H1 (cell line): ENCODE measurements around the gene IP6K3. TPM values are rescaled to one million over a fixed set of nuclear protein-coding genes. Genes with fewer than 3 reads are reported as not detected.

Experiments
- CTCF ChIA-PET: fragments of 300-600 bp; sonication (Branson Sonifier 250); formaldehyde crosslinking; loops from one replicate; lab custom pipeline; 2021; ENCODE audit not compliant: partially characterized antibody; lab: Charles Lee
- POLR2A ChIA-PET: fragments of 300-600 bp; sonication (Branson Sonifier 250); formaldehyde crosslinking; loops from one replicate; lab custom pipeline; 2021; ENCODE audit warnings: inconsistent platforms; ENCODE audit not compliant: partially characterized antibody; lab: Charles Lee
- DNase-seq, 2 experiments: peaks; one replicate each; pipeline versions ENCODE4 v3.0.0 to v3.0.0-alpha.2; 2010 to 2022; ENCODE audit warnings: low spot score in 2 of 2, low read depth in 1 of 2, mixed read lengths in 1 of 2
- FAIRE-seq: peaks from 2 replicates; lab custom pipeline; 2011; peaks lifted over from hg19 to GRCh38; lab: Jason Lieb, UNC
- H2AFZ ChIP-seq: 2 replicates; pipeline ENCODE4 v1.8.1; 2012; ENCODE audit warnings: low read length, inconsistent platforms
- H2AK5ac ChIP-seq: 2 replicates; pipeline ENCODE4 v1.6.1; 2013; ENCODE audit warnings: low read depth, low read length
- H2BK120ac ChIP-seq: replicated peaks from 2 replicates; pipeline ENCODE3; 2013; ENCODE audit warnings: low read depth, low read length, inconsistent platforms
- H2BK12ac ChIP-seq: 2 replicates; pipeline ENCODE4 v1.6.1; 2013; ENCODE audit warnings: low read depth, low read length
- H2BK15ac ChIP-seq: 2 replicates; pipeline ENCODE4 v1.6.1; 2013; ENCODE audit warnings: low read length
- H2BK20ac ChIP-seq: 2 replicates; pipeline ENCODE4 v1.6.1; 2013; ENCODE audit warnings: low read length
- H2BK5ac ChIP-seq: 2 replicates; pipeline ENCODE4 v1.6.1; 2013; ENCODE audit warnings: low read depth, low read length
- H3K14ac ChIP-seq: 2 replicates; pipeline ENCODE4 v1.6.1; 2013; ENCODE audit warnings: inconsistent platforms; ENCODE audit not compliant: insufficient read length
- H3K18ac ChIP-seq: 2 replicates; pipeline ENCODE4 v1.6.1; 2013; ENCODE audit warnings: low read length; ENCODE audit errors: extremely low read depth
- H3K23ac ChIP-seq: 2 replicates; pipeline ENCODE4 v1.6.1; 2013; ENCODE audit warnings: inconsistent platforms; ENCODE audit not compliant: insufficient read length
- H3K23me2 ChIP-seq: 2 replicates; pipeline ENCODE4 v1.6.1; 2013; ENCODE audit warnings: low read depth, low read length
- H3K27ac ChIP-seq: 2 replicates; pipeline ENCODE4 v1.6.1; 2011; ENCODE audit warnings: low read depth, low read length, inconsistent platforms
- H3K27me3 ChIP-seq, 4 experiments: replicated peaks in 1 of 4; 1 replicate in 1 of 4; 2 replicates in 3 of 4; pipeline versions ENCODE4 v1.6.1 to v1.8.1; 2011 to 2013; ENCODE audit warnings: low read length in 3 of 4, mild to moderate bottlenecking in 3 of 4, inconsistent platforms in 2 of 4, mixed read lengths in 2 of 4, moderate library complexity in 1 of 4; ENCODE audit not compliant: control insufficient read depth in 3 of 4, insufficient read depth in 3 of 4; ENCODE audit errors: extremely low read depth in 1 of 4
- H3K36me3 ChIP-seq, 4 experiments: 2 replicates each; pipeline versions ENCODE4 v1.6.1 to v1.8.1; 2011 to 2013; ENCODE audit warnings: mild to moderate bottlenecking in 4 of 4, low read length in 3 of 4, moderate library complexity in 2 of 4, control low read depth in 1 of 4, inconsistent platforms in 1 of 4; ENCODE audit not compliant: insufficient read depth in 4 of 4, control insufficient read depth in 2 of 4
- H3K4ac ChIP-seq: replicated peaks from 2 replicates; pipeline ENCODE3; 2013; ENCODE audit warnings: low read length, low read depth, mixed read lengths, inconsistent platforms; ENCODE audit not compliant: insufficient read length
- H3K4me1 ChIP-seq, 4 experiments: replicated peaks in 1 of 4; 1 replicate in 1 of 4; 2 replicates in 3 of 4; pipeline versions ENCODE4 v1.6.1 to v1.8.1; 2011 to 2013; ENCODE audit warnings: low read length in 3 of 4, inconsistent platforms in 2 of 4, mixed read lengths in 1 of 4; ENCODE audit not compliant: insufficient read depth in 4 of 4, control insufficient read depth in 3 of 4
- H3K4me2 ChIP-seq, 2 experiments: 2 replicates each; pipeline versions ENCODE4 v1.6.1 to v1.8.1; 2011 to 2013; ENCODE audit warnings: low read depth in 2 of 2, low read length in 2 of 2, control low read depth in 1 of 2, inconsistent platforms in 1 of 2, mild to moderate bottlenecking in 1 of 2; ENCODE audit not compliant: insufficient read depth in 1 of 2
- H3K4me3 ChIP-seq, 4 experiments: fragments of 200-600, 300-600 bp in 1 of 4; sonication (generic), shearing (Covaris generic), sonication (Bioruptor Twin) in 1 of 4; 2 replicates each; pipeline versions ENCODE4 v1.5.1 to v1.8.1; 2011 to 2016; ENCODE audit warnings: low read length in 4 of 4, low read depth in 3 of 4, control low read depth in 2 of 4, inconsistent platforms in 2 of 4, mild to moderate bottlenecking in 2 of 4, mixed read lengths in 1 of 4, moderate library complexity in 1 of 4; ENCODE audit not compliant: insufficient read depth in 2 of 4; ENCODE audit errors: extremely low read depth in 1 of 4
- H3K56ac ChIP-seq: replicated peaks from 2 replicates; pipeline ENCODE3; 2013; ENCODE audit warnings: low read depth, mild to moderate bottlenecking, mixed read lengths, low read length, inconsistent platforms; ENCODE audit not compliant: insufficient read length
- H3K79me1 ChIP-seq: 2 replicates; pipeline ENCODE4 v1.6.1; 2013; ENCODE audit warnings: low read depth, low read length, control low read depth
- H3K79me2 ChIP-seq, 2 experiments: 2 replicates each; pipeline versions ENCODE4 v1.6.1 to v1.8.1; 2012 to 2013; ENCODE audit warnings: low read length in 2 of 2, mild to moderate bottlenecking in 2 of 2, inconsistent platforms in 1 of 2; ENCODE audit not compliant: insufficient read depth in 2 of 2, control insufficient read depth in 1 of 2
- H3K9ac ChIP-seq, 4 experiments: replicated peaks in 1 of 4; 1 replicate in 1 of 4; 2 replicates in 3 of 4; pipeline versions ENCODE4 v1.6.1 to v1.8.1; 2011 to 2013; ENCODE audit warnings: low read depth in 3 of 4, low read length in 3 of 4, control low read depth in 2 of 4, mild to moderate bottlenecking in 2 of 4, moderate library complexity in 2 of 4, inconsistent platforms in 1 of 4; ENCODE audit errors: extremely low read depth in 1 of 4
- H3K9me3 ChIP-seq, 2 experiments: 2 replicates each; pipeline versions ENCODE4 v1.6.1 to v1.8.1; 2012 to 2013; ENCODE audit warnings: mild to moderate bottlenecking in 2 of 2, moderate library complexity in 2 of 2, control low read depth in 1 of 2, inconsistent platforms in 1 of 2, low read depth in 1 of 2, low read length in 1 of 2, mixed read lengths in 1 of 2; ENCODE audit not compliant: insufficient read depth in 2 of 2
- H4K20me1 ChIP-seq, 2 experiments: replicated peaks in 1 of 2; 2 replicates each; pipeline versions ENCODE3 to v1.8.1; 2011 to 2013; ENCODE audit warnings: inconsistent platforms in 2 of 2, low read length in 2 of 2, mild to moderate bottlenecking in 1 of 2; ENCODE audit not compliant: insufficient read depth in 2 of 2, control insufficient read depth in 1 of 2
- H4K5ac ChIP-seq: 2 replicates; pipeline ENCODE4 v1.6.1; 2013; ENCODE audit warnings: low read length, low read depth, mixed read lengths, inconsistent platforms; ENCODE audit not compliant: insufficient read length
- H4K8ac ChIP-seq: 2 replicates; pipeline ENCODE4 v1.8.0; 2013; ENCODE audit warnings: mild to moderate bottlenecking, moderate library complexity, low read length, inconsistent platforms; ENCODE audit not compliant: insufficient read depth; ENCODE audit errors: extremely low read depth
- H4K91ac ChIP-seq: replicated peaks from 2 replicates; pipeline ENCODE3; 2013; ENCODE audit warnings: low read length, mixed read lengths, inconsistent platforms; ENCODE audit not compliant: insufficient read length
- BACH1 ChIP-seq: IDR thresholded peaks from 2 replicates; pipeline ENCODE4 v1.6.1; 2012; ENCODE audit warnings: low read length, improper control_type of control experiment
- CTCF ChIP-seq, 3 experiments: IDR thresholded peaks; 1 replicate in 2 of 3; 2 replicates in 1 of 3; pipeline versions ENCODE4 v1.5.1 to v1.6.1; 2011; ENCODE audit warnings: low read length in 3 of 3, mild to moderate bottlenecking in 3 of 3, inconsistent platforms in 2 of 3, low read depth in 1 of 3, moderate library complexity in 1 of 3; ENCODE audit not compliant: insufficient read depth in 1 of 3; ENCODE audit errors: control extremely low read depth in 1 of 3
- KDM5A ChIP-seq: fragments of 200-600 bp; IDR thresholded peaks from 2 replicates; pipeline ENCODE4 v1.7.1; 2012; ENCODE audit warnings: mild to moderate bottlenecking, low read length, inconsistent platforms, mixed read lengths
- MAFK ChIP-seq: IDR thresholded peaks from 2 replicates; pipeline ENCODE4 v1.6.1; 2012; ENCODE audit warnings: low read depth, mild to moderate bottlenecking, improper control_type of control experiment, low read length
- RAD21 ChIP-seq, 2 experiments: IDR thresholded peaks in 1 of 2; conservative IDR thresholded peaks in 1 of 2; 2 replicates each; pipeline ENCODE4 v1.6.1; 2011; ENCODE audit warnings: low read depth in 2 of 2, low read length in 2 of 2, improper control_type of control experiment in 1 of 2, inconsistent platforms in 1 of 2, mild to moderate bottlenecking in 1 of 2, moderate library complexity in 1 of 2
- SIN3A ChIP-seq, 2 experiments: IDR thresholded peaks in 1 of 2; conservative IDR thresholded peaks in 1 of 2; 2 replicates each; pipeline ENCODE4 v1.6.1; 2011 to 2012; ENCODE audit warnings: low read length in 2 of 2, improper control_type of control experiment in 1 of 2, low read depth in 1 of 2, mild to moderate bottlenecking in 1 of 2
- TEAD4 ChIP-seq: IDR thresholded peaks from 2 replicates; pipeline ENCODE4 v1.6.1; 2012; ENCODE audit warnings: low read depth, low read length, inconsistent platforms, mixed read lengths
- WGBS, 2 experiments: shearing (Covaris generic) in 1 of 2; methylation state at CpG; one replicate each; pipeline versions ENCODE4 v1.1.6 to v1.1.7; 2013 to 2015; ENCODE audit warnings: low lambda C conversion rate in 2 of 2, mixed read lengths in 2 of 2, inconsistent platforms in 1 of 2, low coverage in 1 of 2, missing lambda C conversion rate in 1 of 2; ENCODE audit not compliant: insufficient replicate concordance in 2 of 2, insufficient coverage in 1 of 2, insufficient read length in 1 of 2; ENCODE audit errors: extremely low coverage in 1 of 2, missing lambda C conversion rate in 1 of 2; 5-methylcytosine and 5-hydroxymethylcytosine counted together
- polyA plus RNA-seq, 7 experiments: library from polyadenylated mRNA; depleted of rRNA in 3 of 7; stranded (reverse) in 5 of 7; unstranded in 2 of 7; fragments of >200 nt in 5 of 7; fragments of 200-250 nt in 2 of 7; gene quantifications; 1 replicate in 5 of 7; 2 replicates in 1 of 7; 4 replicates in 1 of 7; pipeline versions ENCODE4 v1.2.1 to v1.2.3, GENCODE V29; 2011 to 2013; ENCODE audit warnings: missing spikeins in 2 of 7, mixed read lengths in 2 of 7
- total RNA-seq: library from RNA; stranded (reverse); fragmentation: NEBNext Ultra II Directional; extraction: Animal tissue kit (Norgen Biotek cat#: 25700); gene quantifications from 2 replicates; pipeline ENCODE4 v1.2.1, GENCODE V29; 2021

The IP6K3 gene
- total and polyA plus RNA-seq, 2 of the 8 experiments (the other 6 are each of a cell fraction or from before 2014, with no cell fraction given): 0.22 to 0.73 TPM

- no peak for FAIRE-seq
- Histone ChIP-seq H3K79me1 (no peaks in the 10 kb centered on the region; the same call in 1 of the 2 replicates), H2BK20ac (no peak overlapping the region), H3K4me1 (peaks cover 21 to 43% (median 36%) of the 10 kb centered on the region in 4 experiments), H3K36me3 (peaks cover 37 to 95% (median 62%) of the 10 kb centered on the region in 4 experiments), H3K4me2 (no peak overlapping the region), H3K27ac (no peak overlapping the region), H3K9me3 (no peaks in the 10 kb centered on the region), H2BK120ac (no peak overlapping the region), H3K27me3 (no peaks in the 10 kb centered on the region), H2BK15ac (no peak overlapping the region), H2BK12ac (no peak overlapping the region), H2BK5ac (no peak overlapping the region), H4K91ac (no peak overlapping the region), H3K18ac (no peak overlapping the region), H3K23ac (no peak overlapping the region), H3K56ac (no peak overlapping the region), H2AFZ (no peak overlapping the region), H3K14ac (no peak overlapping the region), H3K4ac (no peak overlapping the region), H3K4me3 (no peak overlapping the region), H4K8ac (no peak overlapping the region), H3K79me2 (0 out of 4 replicates have a peak, but pooled peaks cover 0 to 4% of the 10 kb centered on the region in 2 experiments), H4K20me1 (peaks cover 0 to 2% of the 10 kb centered on the region in 2 experiments), H3K9ac (no peak overlapping the region), H4K5ac (no peak overlapping the region), H3K23me2 (no peaks in the 10 kb centered on the region), H2AK5ac (no peak overlapping the region)
- TF ChIP-seq BACH1 (no peak), RAD21 (IDR thresholded peaks at IDR 0.05 in 1 of 2, conservative IDR thresholded peaks at IDR 0.05 in 1 of 2; ENCODE audit: low read depth in 2 of 2, low read length in 2 of 2) (peak; percentile 57 to 67), MAFK (no peak), KDM5A (no peak), SIN3A (conservative IDR thresholded peaks at IDR 0.05 in 1 of 2, IDR thresholded peaks at IDR 0.05 in 1 of 2; ENCODE audit: low read depth in 1 of 2, low read length in 2 of 2) (no peak), TEAD4 (no peak), CTCF (IDR thresholded peaks at IDR 0.05; ENCODE audit: control extremely low read depth in 1 of 3, insufficient read depth in 1 of 3, low read depth in 1 of 3, low read length in 3 of 3) (peak in 2 of 3 experiments; percentile 47 to 53; a peak in 3 of 4 replicates)
- no peak for DNase-seq
- ChIA-PET CTCF (interaction anchor here (0.6 to 14.3 kb wide), 30 partner anchors 8 to 352 kb away, joined by 3 to 156 read pairs (median 6); partner anchors contain the start of gene LEMD2), POLR2A (interaction anchor here (1.0 to 7.6 kb wide), 7 partner anchors 8 to 78 kb away, joined by 3 to 101 read pairs (median 4); partner anchors contain the start of genes LEMD2 and UQCC2)
- 75% methylated on average over 7 of the region's 7 CpGs; no CpG with 5 or more reads in 1 of the 2 experiments for WGBS, 2 experiments
These were observed 32.6 kb upstream of the IP6K3 start for GRCh38 chr6:33779290-33779689.
